ENCODE data around the gene APOBEC3G. TPM values are rescaled to one million over a fixed set of nuclear protein-coding genes. Genes with fewer than 3 reads are reported as not detected.
"Not testable (repeated sequence)": the region's sequence is repeated elsewhere in the genome, so short reads cannot be mapped to it uniquely, and the experiment has no call there.

Gene APOBEC3G
- total RNA-seq: 10 to 100 TPM; 23.4 to 51.5 (median 39.1) TPM

- Mint-ChIP-seq H3K4me3 (peak within 1 kb of the TSS; percentile 91), H3K4me1 (ENCODE audit: low read depth) (peaks cover 53% of the 10 kb centered on the region)
- H3K27me3 Mint-ChIP-seq (ENCODE audit: low read depth); H3K9me3 Mint-ChIP-seq; H3K36me3 Mint-ChIP-seq (ENCODE audit: insufficient read depth): not testable (repeated sequence)
- ATAC-seq (peak; percentile 96), DNase-seq (peak; percentile 47)
Measured at GRCh38 chr22:39077026-39077840, at the start of gene APOBEC3G. Gene APOBEC3G (plus strand): TSS chr22:39077275. CDS start chr22:39077362, 87 bp downstream.

GRCh38 chr22:39027717-39028116 is 49.4 kb upstream of the APOBEC3G start:
- H3K36me3 Mint-ChIP-seq (ENCODE audit: insufficient read depth): peaks cover 18% of the 10 kb centered on the region
- no peaks in the 10 kb centered on the region for H3K27me3 Mint-ChIP-seq (ENCODE audit: low read depth)
- DNase-seq: no peak
- H3K9me3 Mint-ChIP-seq: no peaks in the 10 kb centered on the region
- no peak for ATAC-seq
- H3K4me1 Mint-ChIP-seq (ENCODE audit: low read depth): peaks cover 35% of the 10 kb centered on the region
- H3K4me3 Mint-ChIP-seq: no peak overlapping the region

- H3K4me3 Mint-ChIP-seq: no peak overlapping the region
- DNase-seq: no peak
- peaks cover 33% of the 10 kb centered on the region for H3K4me1 Mint-ChIP-seq (ENCODE audit: low read depth)
- H3K36me3 Mint-ChIP-seq (ENCODE audit: insufficient read depth): peaks cover 18% of the 10 kb centered on the region
- no peaks in the 10 kb centered on the region for H3K27me3 Mint-ChIP-seq (ENCODE audit: low read depth)
- no peaks in the 10 kb centered on the region for H3K9me3 Mint-ChIP-seq
- no peak for ATAC-seq
Measured at GRCh38 chr22:39028281-39028680, 48.8 kb upstream of the APOBEC3G start.

- H3K36me3 Mint-ChIP-seq (ENCODE audit: insufficient read depth): peaks cover 10% of the 10 kb centered on the region
- no peak for ATAC-seq
- H3K27me3 Mint-ChIP-seq (ENCODE audit: low read depth): no peaks in the 10 kb centered on the region
- no peak for DNase-seq
- H3K9me3 Mint-ChIP-seq: no peaks in the 10 kb centered on the region
- peaks cover 24% of the 10 kb centered on the region for H3K4me1 Mint-ChIP-seq (ENCODE audit: low read depth)
- no peak overlapping the region for H3K4me3 Mint-ChIP-seq
Measured at GRCh38 chr22:39029227-39029626, 47.8 kb upstream of the APOBEC3G start.

- DNase-seq: no peak
- H3K9me3 Mint-ChIP-seq: no peaks in the 10 kb centered on the region
- H3K36me3 Mint-ChIP-seq (ENCODE audit: insufficient read depth): peaks cover 4% of the 10 kb centered on the region
- H3K27me3 Mint-ChIP-seq (ENCODE audit: low read depth): no peaks in the 10 kb centered on the region
- no peak for ATAC-seq
- no peak overlapping the region for H3K4me3 Mint-ChIP-seq
- H3K4me1 Mint-ChIP-seq (ENCODE audit: low read depth): peaks cover 10% of the 10 kb centered on the region
Measured at GRCh38 chr22:39030705-39031104, 46.4 kb upstream of the APOBEC3G start.

- not testable (repeated sequence) for H3K9me3 Mint-ChIP-seq; H3K4me3 Mint-ChIP-seq; H3K27me3 Mint-ChIP-seq (ENCODE audit: low read depth)
Measured at GRCh38 chr22:39031434-39032295, 45.4 kb upstream of the APOBEC3G start.

GRCh38 chr22:39037071-39037470 is 40.0 kb upstream of the APOBEC3G start:
- not testable (repeated sequence) for H3K4me3 Mint-ChIP-seq; H3K9me3 Mint-ChIP-seq; DNase-seq; H3K27me3 Mint-ChIP-seq (ENCODE audit: low read depth); H3K36me3 Mint-ChIP-seq (ENCODE audit: insufficient read depth); ATAC-seq
- peaks cover 31% of the 10 kb centered on the region for H3K4me1 Mint-ChIP-seq (ENCODE audit: low read depth)

More at GRCh38 chr22:39031434-39032295, 45.4 kb upstream of the APOBEC3G start:
- ATAC-seq; DNase-seq; H3K4me1 Mint-ChIP-seq (ENCODE audit: low read depth); H3K36me3 Mint-ChIP-seq (ENCODE audit: insufficient read depth): not testable (repeated sequence)

- Mint-ChIP-seq H3K27me3 (ENCODE audit: low read depth) (no peaks in the 10 kb centered on the region), H3K4me1 (ENCODE audit: low read depth) (peaks cover 41% of the 10 kb centered on the region), H3K4me3 (peak overlapping the region; percentile 71), H3K9me3 (no peaks in the 10 kb centered on the region), H3K36me3 (ENCODE audit: insufficient read depth) (peaks cover 4% of the 10 kb centered on the region)
- ATAC-seq (no peak), DNase-seq (no peak)
Measured at GRCh38 chr22:39039306-39040126, 37.6 kb upstream of the APOBEC3G start.

GRCh38 chr22:39040155-39040537 is 36.9 kb upstream of the APOBEC3G start:
- peak overlapping the region; percentile 71 for H3K4me3 Mint-ChIP-seq
- not testable (repeated sequence) for H3K9me3 Mint-ChIP-seq; DNase-seq; H3K27me3 Mint-ChIP-seq (ENCODE audit: low read depth); ATAC-seq; H3K36me3 Mint-ChIP-seq (ENCODE audit: insufficient read depth)
- peaks cover 44% of the 10 kb centered on the region for H3K4me1 Mint-ChIP-seq (ENCODE audit: low read depth)

GRCh38 chr22:39040538-39041296 is 36.4 kb upstream of the APOBEC3G start, which contains the start of gene APOBEC3F:
Gene APOBEC3F (plus strand): TSS chr22:39040864. CDS start chr22:39040961, 97 bp downstream.
- not testable (repeated sequence) for H3K36me3 Mint-ChIP-seq (ENCODE audit: insufficient read depth); H3K27me3 Mint-ChIP-seq (ENCODE audit: low read depth); H3K9me3 Mint-ChIP-seq
- DNase-seq (peak; percentile 64), ATAC-seq (peak; percentile 92 to 97)
- peaks cover 48% of the 10 kb centered on the region for H3K4me1 Mint-ChIP-seq (ENCODE audit: low read depth)
- peak within 1 kb of the TSS; percentile 89 for H3K4me3 Mint-ChIP-seq

GRCh38 chr22:39041908-39042307 is 35.2 kb upstream of the APOBEC3G start:
- peaks cover 49% of the 10 kb centered on the region for H3K4me1 Mint-ChIP-seq (ENCODE audit: low read depth)
- no peaks in the 10 kb centered on the region for H3K9me3 Mint-ChIP-seq
- H3K36me3 Mint-ChIP-seq (ENCODE audit: insufficient read depth): peaks cover 14% of the 10 kb centered on the region
- H3K4me3 Mint-ChIP-seq: peak overlapping the region; percentile 89
- ATAC-seq (no peak), DNase-seq (no peak)
- H3K27me3 Mint-ChIP-seq (ENCODE audit: low read depth): no peaks in the 10 kb centered on the region

- not testable (repeated sequence) for H3K9me3 Mint-ChIP-seq; ATAC-seq; H3K27me3 Mint-ChIP-seq (ENCODE audit: low read depth); DNase-seq; H3K4me3 Mint-ChIP-seq
- Mint-ChIP-seq H3K36me3 (ENCODE audit: insufficient read depth) (peaks cover 14% of the 10 kb centered on the region), H3K4me1 (ENCODE audit: low read depth) (peaks cover 40% of the 10 kb centered on the region)
Measured at GRCh38 chr22:39043063-39043462, 34.0 kb upstream of the APOBEC3G start.

- H3K27me3 Mint-ChIP-seq (ENCODE audit: low read depth); DNase-seq; H3K4me3 Mint-ChIP-seq; H3K9me3 Mint-ChIP-seq; ATAC-seq: not testable (repeated sequence)
- Mint-ChIP-seq H3K4me1 (ENCODE audit: low read depth) (peaks cover 32% of the 10 kb centered on the region), H3K36me3 (ENCODE audit: insufficient read depth) (peaks cover 14% of the 10 kb centered on the region)
Measured at GRCh38 chr22:39045136-39045535, 31.9 kb upstream of the APOBEC3G start.

Data from activated T-cell treated with anti-CD3 and anti-CD28 coated beads, Interleukin-2, amount 50 U/mL, for 4 hours (primary cell).